Erythroblast (primary cell): ENCODE measurements around the gene BCL2L12.

Source experiments
- GATA1 ChIP-seq: IDR thresholded peaks from 2 replicates; pipeline ENCODE4 v1.6.1; 2011; ENCODE audit warnings: low read depth, mild to moderate bottlenecking, control low read depth, low read length, moderate library complexity
- POLR2A ChIP-seq: IDR thresholded peaks from 2 replicates; pipeline ENCODE4 v1.6.1; 2011; ENCODE audit warnings: mild to moderate bottlenecking, low read length

GRCh38 chr19:49684983-49685553 is 19.3 kb downstream of the BCL2L12 start:
- no peak for TF ChIP-seq POLR2A
- no peak for TF ChIP-seq GATA1
